ENCODE results near the gene BTC.
"Not testable (repeated sequence)": the region's sequence is repeated elsewhere in the genome, so short reads cannot be mapped to it uniquely, and the experiment has no call there.

Gene BTC, protein sequence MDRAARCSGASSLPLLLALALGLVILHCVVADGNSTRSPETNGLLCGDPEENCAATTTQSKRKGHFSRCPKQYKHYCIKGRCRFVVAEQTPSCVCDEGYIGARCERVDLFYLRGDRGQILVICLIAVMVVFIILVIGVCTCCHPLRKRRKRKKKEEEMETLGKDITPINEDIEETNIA

DNA sequence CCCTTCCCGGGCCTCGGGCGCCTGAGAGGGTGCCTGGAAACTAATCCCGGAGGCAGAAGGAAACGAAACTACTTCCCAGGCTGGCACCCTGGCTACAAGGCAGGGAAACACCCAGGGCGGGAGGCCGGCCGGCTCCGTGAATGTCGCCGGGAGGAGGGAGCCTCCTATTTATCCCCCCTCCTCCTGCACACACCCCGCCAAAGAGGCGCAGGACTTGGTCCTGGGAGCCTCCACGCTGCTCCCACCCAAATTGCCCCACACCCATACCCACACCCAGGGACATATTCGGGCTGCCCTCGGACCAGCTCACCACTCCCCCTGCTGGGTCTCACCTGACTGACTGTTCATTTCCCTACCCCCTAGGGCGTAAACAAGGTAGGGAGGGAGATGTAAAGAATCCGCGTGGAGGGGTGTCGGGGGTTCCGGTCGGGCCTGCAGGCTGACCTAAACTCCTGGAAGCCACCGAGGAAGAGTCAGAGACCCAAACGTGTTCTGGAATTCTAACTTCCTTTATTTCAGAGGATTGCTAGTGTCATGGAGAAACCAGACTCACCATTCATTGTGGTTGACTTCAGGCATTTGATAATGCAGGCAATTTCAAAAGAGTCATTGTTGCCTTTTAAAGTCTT, at the start of gene BTC:
TSS of gene BTC (minus strand) at position 142 of the 629 bp plus-strand sequence. CDS start 198 bp downstream, outside the sequence.
- no peak for DNase-seq (ENCODE audit: low read depth in 2 of 2)

DNA sequence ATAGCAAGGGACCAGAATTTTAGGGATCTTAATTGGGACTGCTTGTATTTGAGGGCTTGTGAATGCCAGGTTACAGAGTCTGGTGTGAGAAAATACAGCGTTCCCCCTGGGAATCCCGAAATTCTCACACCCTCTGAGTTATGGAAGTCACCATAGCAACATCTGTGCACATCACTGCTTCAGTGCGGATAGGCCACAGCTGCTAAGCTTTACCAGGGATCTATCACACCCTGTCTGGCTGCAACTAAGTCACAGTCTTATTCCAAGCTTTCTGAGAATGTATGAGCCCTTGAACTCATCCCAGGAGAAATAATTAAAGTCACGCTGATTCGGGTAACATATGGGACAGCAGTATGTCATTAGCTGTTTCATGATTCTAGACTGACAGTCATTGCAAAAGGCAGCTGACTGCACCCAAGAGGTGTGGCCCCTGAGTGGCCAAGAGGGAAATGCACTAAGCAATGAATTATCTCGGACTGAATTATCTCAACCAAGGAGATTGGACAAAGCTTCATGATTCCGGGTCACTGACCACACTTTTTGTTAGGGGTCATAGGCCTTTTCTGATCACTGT, 46.7 kb upstream of the BTC start:
- no peak for DNase-seq (ENCODE audit: low read depth in 2 of 2)

DNA sequence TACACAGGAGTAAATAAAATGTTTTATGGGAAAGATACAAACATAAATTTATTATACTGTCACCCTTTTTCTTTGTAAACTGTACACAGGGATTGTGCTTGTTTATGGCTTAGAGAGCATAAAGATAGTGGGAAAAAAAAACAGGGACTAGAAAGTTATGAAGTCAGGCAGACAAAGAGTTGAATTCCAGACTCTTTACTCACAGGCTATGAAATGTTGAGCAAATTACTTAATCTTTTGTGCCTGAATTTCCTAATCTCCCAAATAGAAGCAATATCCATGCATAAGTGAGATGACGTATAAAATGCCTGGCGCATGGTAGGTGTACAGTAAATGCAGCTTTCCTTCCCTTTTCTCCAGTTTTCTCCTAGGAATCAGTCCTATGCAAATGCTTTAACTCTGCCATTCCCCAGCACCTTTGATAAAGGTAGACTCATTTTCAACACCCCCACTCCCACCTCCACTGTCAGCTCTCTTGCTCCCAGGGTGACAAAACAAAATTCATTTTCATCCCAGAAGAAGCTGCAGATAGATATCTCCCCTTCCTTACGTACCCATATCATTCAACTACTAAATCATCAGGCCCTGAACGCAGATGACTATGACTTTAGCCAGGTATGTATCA, 44.5 kb upstream of the BTC start:
- no peak for DNase-seq (ENCODE audit: low read depth in 2 of 2)

DNA sequence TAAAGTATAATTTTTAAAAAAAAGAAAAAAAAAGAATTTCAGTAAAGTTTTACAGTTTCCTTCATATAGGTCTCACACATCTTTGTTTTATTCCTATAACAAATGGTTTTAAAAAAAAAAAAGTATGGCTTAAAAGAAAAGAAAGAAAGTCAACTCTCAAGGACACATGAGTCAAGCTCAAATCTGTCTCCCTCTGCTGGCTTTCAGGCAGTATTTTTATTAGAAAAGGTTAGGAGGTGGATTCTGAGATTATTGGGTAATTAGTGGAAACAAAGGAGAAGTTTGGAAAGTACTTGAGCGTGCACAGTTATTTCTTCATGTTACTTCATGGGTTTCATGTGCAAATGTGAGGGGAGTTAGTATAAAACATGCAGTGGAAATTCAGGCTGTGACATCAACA, 36.6 kb upstream of the BTC start:
- no peak for DNase-seq (ENCODE audit: low read depth in 2 of 2)

DNA sequence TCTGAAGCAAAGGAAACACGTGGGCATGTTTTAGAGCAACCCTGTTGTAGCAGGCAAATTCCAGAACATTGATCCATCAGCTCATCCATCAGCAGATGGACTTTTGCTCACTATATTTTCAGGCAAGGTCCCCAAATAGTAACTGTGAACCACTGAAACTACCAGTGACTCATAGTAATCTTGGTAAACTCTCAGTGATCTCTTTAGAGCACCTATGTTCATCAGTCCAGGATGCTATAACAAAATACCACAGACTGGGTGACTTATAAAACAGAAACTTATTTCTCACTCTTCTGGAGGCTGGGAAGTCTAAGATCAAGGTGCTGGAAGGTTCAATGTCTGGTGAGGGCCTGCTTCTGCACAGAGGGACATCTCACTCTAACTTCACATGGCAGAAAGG, 28.9 kb upstream of the BTC start:
- no peak for DNase-seq (ENCODE audit: low read depth in 2 of 2)

DNA sequence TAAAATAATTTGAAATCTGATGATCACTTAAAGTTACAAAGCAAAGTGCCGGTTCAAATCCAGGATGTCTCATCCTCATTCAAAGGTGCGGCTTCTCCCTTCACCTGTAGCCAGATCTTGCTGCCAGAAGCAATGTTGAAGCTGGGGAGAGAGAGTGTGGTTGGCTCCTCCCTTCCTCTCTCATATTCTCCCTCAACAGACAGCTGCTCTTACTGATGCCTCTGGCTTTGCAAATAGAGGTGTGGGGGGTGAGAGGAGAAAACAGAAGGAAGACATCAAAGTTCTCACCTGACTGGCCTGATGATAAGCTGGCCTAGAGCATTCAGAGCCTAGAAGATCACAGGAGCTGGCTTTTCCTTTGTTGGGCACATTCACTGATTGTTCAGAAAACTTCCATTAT, 28.3 kb upstream of the BTC start:
- DNase-seq (ENCODE audit: low read depth in 2 of 2) = no peak

DNA sequence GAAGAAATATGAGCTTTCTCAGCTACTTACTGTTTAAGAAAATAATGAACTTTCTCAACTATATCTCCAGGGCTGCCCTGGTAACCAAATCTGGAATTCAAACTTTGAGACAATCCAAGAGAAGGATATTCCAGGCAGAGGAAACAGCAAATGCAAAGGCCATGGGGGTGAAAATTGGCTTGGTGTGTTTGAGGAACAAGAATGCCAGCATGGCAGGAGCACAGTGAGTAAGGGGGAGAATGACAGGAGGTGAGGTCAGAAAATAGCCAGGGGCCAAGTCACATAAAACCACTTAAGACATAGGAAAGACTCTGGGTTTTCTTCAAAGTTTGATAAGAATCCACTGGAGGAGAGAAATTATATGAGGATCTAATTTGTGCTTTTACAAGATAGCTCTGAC, 27.2 kb upstream of the BTC start:
- DNase-seq (ENCODE audit: low read depth in 2 of 2) = no peak

DNA sequence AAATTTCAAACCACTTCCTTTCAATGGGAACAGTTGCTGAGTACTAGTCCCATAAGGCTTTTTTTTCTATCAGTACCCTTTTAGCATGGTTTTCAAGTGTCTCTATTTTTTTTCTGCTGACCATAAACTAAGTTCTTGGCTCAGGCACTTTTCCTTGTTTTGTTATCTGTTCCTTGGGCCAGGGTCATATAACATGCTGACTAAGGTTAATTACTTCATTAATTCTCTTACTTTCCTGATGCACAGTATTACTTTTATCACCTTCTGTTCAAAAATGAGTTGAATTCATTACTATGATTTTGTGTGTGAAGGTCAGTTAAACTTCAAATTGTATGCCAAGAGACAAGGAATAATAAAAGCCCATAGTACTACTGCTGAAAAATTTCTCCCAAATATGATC, 19.7 kb upstream of the BTC start:
- no peak for DNase-seq (ENCODE audit: low read depth in 2 of 2)

DNA sequence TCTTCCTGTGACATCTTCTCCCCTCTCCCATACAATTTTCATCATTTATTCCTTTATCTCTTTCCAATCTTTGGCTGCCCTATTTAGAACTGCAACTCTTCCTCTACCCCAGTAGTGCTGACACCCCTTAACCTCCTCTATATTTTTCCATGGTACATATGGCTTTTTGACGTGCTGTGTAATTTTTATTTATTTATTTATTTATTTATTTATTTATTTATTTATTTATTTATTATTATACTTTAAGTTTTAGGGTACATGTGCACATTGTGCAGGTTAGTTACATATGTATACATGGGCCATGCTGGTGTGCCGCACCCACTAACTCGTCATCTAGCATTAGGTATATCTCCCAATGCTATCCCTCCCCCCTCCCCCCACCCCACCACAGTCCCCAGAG, 17.7 kb upstream of the BTC start:
- not testable (repeated sequence) for DNase-seq (ENCODE audit: low read depth in 2 of 2)

DNA sequence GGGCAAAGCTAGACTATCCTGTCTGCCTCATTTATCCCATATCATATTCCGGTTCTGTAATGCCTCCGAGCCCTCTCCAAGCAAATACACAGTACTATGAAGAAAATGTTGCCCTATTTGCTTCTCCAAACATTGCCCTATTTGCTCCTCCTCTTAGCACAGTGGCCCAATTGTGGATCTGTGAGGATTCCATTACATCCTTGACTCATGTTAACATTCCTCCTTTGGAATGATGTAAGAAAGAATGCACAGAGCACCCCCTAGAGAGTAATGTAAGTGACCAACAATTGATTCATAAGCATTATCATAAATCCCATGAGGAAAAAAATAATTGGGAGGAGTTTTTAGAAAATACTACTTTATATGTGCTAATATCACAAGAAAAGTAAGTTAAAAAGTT, 11.3 kb upstream of the BTC start:
- DNase-seq (ENCODE audit: low read depth in 2 of 2) = peak; percentile 26 to 36

DNA sequence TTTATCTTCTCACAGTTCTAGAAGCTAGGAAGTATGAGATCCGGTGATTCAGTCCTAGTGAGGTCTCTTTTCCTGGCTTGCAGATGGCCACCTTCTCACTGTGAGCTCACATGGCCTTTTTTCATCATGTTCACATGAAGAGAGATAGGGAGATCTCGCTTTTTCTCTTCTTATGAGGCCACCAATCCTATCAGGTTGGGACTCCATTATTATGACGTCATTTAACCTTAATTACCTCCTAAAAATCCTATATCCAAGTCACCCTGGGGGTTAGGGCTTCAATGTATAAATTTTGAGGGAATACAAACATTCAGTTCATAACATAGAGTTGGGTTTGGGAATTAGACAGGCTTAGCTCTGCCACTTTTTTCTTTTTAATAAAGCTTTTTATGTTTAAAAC, 6.0 kb upstream of the BTC start:
- no peak for DNase-seq (ENCODE audit: low read depth in 2 of 2)

DNA sequence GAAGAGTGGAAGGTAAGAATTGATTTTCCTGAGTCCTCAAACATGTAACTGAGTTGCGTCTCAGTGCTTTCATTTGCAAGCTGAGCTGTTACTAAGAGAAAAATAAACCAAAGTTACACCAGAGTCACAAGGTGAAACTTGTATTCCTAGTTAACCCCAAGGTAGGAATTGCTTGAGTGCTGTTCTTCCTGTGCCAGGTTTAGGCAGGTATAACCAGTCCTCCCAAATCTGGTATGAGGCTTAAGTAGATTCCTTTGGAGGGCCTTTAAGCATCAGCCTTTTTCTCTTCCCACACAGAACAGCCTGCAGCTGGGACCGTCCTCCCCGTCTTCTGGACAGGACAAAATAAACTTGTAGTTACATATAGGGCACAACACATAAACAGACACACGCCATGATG, 2.3 kb upstream of the BTC start:
- no peak for DNase-seq (ENCODE audit: low read depth in 2 of 2)

DNA sequence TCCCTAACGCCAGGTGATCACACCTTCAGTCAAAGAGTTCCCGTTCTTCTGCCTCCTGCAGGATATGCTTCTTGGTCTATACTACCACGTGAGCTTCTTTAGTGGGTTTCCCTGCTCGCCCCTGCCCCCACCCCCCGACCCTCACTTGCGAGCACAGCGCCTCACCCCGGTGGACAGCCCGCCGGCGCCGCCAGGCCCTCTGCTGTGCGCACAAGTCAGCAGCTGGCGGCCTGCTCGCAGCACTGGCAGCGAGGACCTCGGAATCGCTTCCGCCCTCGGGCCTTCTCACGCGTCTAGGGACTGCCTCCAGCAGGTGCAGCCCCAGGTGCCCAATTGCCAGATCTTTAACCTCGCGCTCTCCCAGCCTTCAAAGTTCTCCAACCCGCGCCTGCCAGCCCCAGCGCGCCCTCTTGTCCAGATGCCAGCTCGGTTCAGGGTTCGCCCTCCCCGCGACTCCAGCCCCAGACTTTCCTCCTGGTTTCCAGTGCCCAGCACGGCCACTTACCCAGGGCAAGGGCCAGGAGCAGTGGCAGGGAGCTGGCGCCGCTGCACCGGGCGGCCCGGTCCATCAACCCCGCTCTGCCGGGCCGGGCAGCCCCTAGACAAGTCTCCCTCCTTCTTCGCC, 454 bp downstream of the BTC start:
- no peak for DNase-seq (ENCODE audit: low read depth in 2 of 2)

DNA sequence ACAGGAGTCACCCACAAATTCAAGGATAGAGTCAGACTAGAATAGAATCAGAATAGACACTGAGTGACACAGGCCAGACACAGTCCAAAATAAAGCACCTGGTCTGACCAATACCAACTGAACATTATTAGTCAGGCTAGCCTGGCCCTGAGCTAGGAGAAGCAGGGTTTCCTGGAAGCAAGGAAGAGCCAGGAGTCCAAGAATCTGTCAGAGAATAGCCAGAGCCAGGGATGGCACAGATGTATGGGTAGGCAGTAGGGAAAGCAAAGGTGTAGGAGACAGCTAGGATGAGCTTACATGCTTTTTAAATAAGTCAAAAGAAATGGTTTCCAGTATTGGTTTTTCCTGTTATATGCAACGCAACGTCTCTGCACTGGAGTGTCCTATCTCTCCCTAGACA, 3.7 kb downstream of the BTC start:
- no peak for DNase-seq (ENCODE audit: low read depth in 2 of 2)

DNA sequence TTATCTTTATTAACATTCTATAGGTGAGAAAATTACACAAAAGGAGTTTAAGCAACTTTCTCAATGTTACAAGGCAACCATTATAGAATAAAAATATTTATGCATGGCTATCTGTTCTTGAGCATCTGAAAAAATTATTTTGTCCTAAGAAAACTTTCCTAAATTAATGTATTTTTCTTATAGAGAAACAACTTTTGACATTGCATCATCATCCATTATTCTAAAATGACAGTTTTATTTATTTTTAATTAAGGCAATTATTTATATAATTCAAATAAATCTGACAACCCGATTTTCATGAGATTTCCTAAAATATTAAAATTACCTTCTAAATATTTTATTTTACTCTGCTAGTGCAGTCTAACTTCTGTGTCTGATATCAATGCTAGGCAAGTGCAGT, 4.8 kb downstream of the BTC start:
- no peak for DNase-seq (ENCODE audit: low read depth in 2 of 2)

DNA sequence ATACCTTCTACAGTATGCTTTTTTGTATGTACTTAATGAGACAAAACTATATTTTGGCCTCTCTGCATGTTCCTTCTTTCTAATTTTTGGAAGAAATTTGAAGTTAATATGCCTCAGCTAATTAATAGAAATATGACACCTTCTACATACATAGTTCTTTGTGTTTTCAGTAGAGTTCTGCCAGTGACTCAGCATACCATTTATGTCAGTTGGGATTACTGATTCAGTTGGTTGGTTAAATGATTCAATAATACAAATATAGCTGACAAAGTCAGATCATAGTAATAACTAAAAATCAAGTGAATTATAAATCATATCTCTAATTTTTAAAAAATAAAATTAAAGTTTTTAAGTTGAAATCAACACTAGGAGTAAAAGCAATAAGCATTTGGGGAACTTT, 16.8 kb downstream of the BTC start:
- no peak for DNase-seq (ENCODE audit: low read depth in 2 of 2)

DNA sequence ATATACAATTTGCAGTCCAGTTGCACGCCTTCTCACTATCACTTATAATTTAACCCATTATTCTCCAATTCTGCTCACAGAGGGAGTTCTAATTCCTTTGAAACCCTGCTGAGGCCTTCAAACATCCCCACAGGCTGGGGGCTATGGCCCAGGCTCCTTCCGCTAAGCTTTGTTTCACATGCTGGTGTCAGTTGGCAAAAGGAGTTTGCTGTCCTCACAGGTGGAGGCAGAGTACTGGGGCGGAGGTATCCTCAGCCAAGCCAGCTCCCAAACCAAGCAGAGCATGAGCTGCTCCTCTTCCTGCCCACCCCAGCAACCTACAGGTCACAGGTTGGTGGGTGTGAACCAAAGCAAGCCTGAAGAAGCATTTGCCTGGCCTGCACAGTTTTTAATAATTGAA, 21.5 kb downstream of the BTC start:
- no peak for DNase-seq (ENCODE audit: low read depth in 2 of 2)

DNA sequence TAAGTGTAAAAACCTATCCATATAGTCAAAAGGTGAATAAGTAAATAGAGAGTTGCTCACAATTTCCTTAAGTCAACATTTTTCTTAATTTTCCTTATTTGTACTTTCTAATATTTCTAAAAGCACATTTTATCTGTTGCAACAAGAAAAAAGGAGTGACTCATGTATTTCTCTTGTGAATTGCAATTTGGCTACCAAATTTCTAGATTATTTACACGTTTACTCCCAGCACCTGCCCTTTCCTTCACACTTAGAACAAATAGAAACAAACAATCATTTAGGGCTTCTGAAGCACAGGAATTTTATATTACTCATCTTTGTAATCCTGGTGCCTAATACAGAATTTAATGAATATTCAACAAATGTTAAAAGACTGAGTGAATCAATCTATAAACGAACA, 22.2 kb downstream of the BTC start:
- DNase-seq (ENCODE audit: low read depth in 2 of 2) = no peak

DNA sequence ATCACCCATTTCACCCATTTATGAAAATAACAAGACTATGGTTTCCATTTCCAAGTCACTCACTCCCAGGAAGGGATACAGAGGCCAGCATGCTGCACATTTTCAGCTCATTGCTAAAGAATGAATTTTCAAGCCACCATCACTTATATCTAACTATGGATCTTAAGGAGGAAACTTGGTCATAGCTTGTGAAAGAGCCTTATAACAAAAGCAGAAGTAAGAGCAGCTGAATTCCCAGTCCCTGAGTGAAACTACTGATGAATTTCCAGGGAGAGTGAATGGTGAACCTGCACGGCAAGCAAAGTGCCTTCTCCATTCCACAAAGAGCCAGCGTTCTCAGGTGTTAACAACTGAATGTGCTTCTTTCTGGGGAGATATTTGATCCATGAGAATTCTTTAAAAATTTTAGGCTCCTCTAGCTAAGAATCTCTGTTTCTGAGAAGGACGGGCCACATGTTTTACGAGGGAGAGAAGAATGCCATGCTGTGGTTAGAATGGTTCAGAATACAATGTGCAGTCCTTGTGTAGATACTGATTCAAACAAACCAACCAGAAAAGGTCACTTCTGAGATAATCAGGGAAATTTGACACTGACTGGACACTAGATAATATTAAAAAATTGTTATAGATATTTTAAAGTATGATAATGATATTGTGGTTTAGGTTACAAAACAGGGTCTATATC, 24.0 kb downstream of the BTC start:
- DNase-seq (ENCODE audit: low read depth in 2 of 2) = no peak

DNA sequence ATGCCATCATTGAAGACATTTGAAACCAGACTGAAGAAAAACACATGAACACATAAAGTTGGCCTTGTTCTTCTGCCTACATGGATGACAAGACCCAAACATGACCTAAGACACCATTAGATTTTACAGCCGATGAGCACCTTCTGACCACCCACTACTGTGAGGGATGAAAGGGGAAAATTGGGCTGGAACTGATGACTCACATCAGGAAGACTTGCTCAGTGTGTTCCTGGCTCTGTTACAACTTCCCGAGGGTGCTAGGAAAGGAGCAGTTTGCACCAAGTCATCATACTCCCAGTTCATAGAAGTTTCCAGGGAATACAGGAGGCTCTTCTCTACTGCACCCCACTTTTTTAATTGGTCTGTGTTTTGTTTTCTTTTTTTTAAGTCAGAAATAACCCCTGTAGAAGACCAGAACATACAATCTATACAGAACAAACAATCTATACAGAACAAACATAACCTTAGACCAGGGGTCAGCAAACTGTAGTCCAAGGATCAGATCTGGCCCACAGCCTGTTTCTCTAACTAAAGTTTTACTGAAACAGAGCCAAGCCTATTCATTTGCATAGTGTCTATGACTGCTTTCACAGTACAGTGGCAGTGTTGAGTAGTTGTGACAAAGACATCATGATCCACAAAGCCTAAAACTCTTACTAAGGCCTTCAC, 25.3 kb downstream of the BTC start:
- DNase-seq (ENCODE audit: low read depth in 2 of 2) = peak; percentile 0 to 1

DNA sequence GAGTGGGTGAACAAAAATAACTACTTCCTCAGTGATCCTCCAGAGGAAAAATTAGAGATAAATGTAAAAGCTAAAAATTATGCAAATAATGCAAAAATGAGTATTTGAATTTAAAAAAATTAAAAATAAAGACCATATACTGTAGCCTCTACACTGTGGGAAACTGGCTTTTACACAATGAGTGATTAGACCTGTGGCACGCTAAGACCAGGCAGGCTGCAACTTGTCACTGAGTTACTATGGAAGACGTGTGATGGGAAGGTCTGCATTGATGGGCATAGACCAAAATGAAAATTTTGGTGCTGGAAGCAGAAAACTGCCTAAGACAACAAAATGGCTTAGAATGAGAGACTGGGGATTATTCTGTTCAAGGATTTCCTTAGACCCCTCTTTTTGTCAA, 30.2 kb downstream of the BTC start:
- DNase-seq (ENCODE audit: low read depth in 2 of 2) = no peak

Data from fibroblast of skin of left quadriceps (primary cell).